RWPE1 (cell line): ENCODE measurements around the gene MAP3K10.
A peak's percentile ranks its signal among the peaks of the same experiment; 100 is the strongest.

Source experiments
- CTCF ChIA-PET: fragments of 350-600 bp; sonication (Branson Sonifier 250); formaldehyde crosslinking; extraction: SDS; loops from one replicate; lab custom pipeline; 2021; lab: Yijun Ruan, JAX
- POLR2A ChIA-PET: fragments of 400-600 bp; formaldehyde crosslinking; extraction: SDS; loops from one replicate; lab custom pipeline; 2020; ENCODE audit warnings: antibody characterized with exemption; ENCODE audit not compliant: low non-redundant PET; lab: Yijun Ruan, JAX
- DNase-seq: peaks from one replicate; pipeline ENCODE4 v3.0.0; 2012; ENCODE audit warnings: low spot score
- H3K27ac ChIP-seq: fragments of 450-650 bp; 2 replicates; pipeline ENCODE4 v1.5.1; 2017
- CTCF ChIP-seq: fragments of 450-650 bp; conservative IDR thresholded peaks from 2 replicates; pipeline ENCODE4 v1.5.1; 2017; ENCODE audit warnings: low read depth, mild to moderate bottlenecking

Gene MAP3K10

GRCh38 chr19:40221858-40222619 lies 30.8 kb downstream of the MAP3K10 start:
- DNase-seq = peak; percentile 97
- POLR2A ChIA-PET = no interaction called here
- H3K27ac ChIP-seq = no peak overlapping the region
- CTCF ChIA-PET = interaction anchor here (0.6 to 0.7 kb wide), 2 partner anchors 12 to 623 kb away, joined by 3 to 4 read pairs; no protein-coding TSS in a partner anchor
- peak; percentile 85 for TF ChIP-seq CTCF

GRCh38 chr19:40223135-40223822 lies 32.1 kb downstream of the MAP3K10 start:
- H3K27ac ChIP-seq = no peak overlapping the region
- no peak for DNase-seq
- POLR2A ChIA-PET = no interaction called here
- no peak for TF ChIP-seq CTCF
- CTCF ChIA-PET = interaction anchor here (0.6 to 0.7 kb wide), 3 partner anchors 12 to 84 kb away, joined by 3 to 5 read pairs (median 3); no protein-coding TSS in a partner anchor

GRCh38 chr19:40224342-40225150 lies 33.3 kb downstream of the MAP3K10 start:
- TF ChIP-seq CTCF = no peak
- POLR2A ChIA-PET = interaction anchor here (0.5 kb wide), 1 partner anchor 197 kb away, joined by 3 read pairs; no protein-coding TSS in a partner anchor
- CTCF ChIA-PET = interaction anchor here (1.7 kb wide), 1 partner anchor 85 kb away, joined by 7 read pairs; no protein-coding TSS in a partner anchor
- no peak overlapping the region for H3K27ac ChIP-seq
- DNase-seq = peak; percentile 47

GRCh38 chr19:40225440-40226305 lies 34.4 kb downstream of the MAP3K10 start:
- DNase-seq = no peak
- POLR2A ChIA-PET = no interaction called here
- no peak for TF ChIP-seq CTCF
- CTCF ChIA-PET = interaction anchor here (1.7 kb wide), 1 partner anchor 86 kb away, joined by 7 read pairs; no protein-coding TSS in a partner anchor
- H3K27ac ChIP-seq = no peak overlapping the region

GRCh38 chr19:40228346-40228745 lies 37.1 kb downstream of the MAP3K10 start:
- ChIA-PET POLR2A (no interaction called here), CTCF (interaction anchor here (0.6 kb wide), 1 partner anchor 449 kb away, joined by 3 read pairs; the partner anchor contains the start of gene LEUTX)
- H3K27ac ChIP-seq = no peak overlapping the region
- DNase-seq = no peak
- no peak for TF ChIP-seq CTCF
